NOMO-1 (cell line): Measurements from ENCODE around the gene C16orf86.
A peak's percentile ranks its signal among the peaks of the same experiment; 100 is the strongest.

Experiments
- DNase-seq, 2 experiments: peaks; one replicate each; lab custom pipeline; 2025; ENCODE audit not compliant: unreplicated experiment in 2 of 2; lab: John Stamatoyannopoulos, UW

Gene C16orf86

DNA sequence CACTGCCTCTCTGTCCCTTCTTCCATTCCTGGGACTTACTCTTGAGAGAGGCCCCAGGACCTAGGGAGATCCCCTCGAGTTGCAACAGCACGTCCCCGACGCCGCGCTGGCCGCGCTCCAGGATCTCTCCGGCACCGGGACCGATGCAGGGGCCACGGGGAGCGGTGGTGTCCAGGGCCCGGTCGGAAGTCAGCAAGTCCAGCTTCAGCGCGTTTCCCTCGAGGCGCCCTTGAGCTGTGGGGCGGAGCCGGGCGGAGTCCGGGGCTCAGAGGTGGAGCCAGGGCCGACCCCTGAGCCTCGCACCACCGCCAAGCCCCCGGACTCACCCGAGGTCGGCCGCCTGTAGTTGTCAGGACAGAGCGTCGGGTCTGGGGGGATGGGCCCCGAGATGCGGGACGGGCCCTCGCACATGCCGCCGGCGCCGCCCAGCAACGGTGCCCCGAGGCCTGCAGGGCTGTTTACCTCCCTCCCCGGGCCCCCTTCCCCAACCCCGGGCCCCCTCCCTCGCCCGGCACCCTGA, 522 bp upstream of the C16orf86 start:
- DNase-seq = no peak

GRCh38 chr16:67667453-67667816, 821 bp downstream of the C16orf86 start:
- no peak for DNase-seq

DNA sequence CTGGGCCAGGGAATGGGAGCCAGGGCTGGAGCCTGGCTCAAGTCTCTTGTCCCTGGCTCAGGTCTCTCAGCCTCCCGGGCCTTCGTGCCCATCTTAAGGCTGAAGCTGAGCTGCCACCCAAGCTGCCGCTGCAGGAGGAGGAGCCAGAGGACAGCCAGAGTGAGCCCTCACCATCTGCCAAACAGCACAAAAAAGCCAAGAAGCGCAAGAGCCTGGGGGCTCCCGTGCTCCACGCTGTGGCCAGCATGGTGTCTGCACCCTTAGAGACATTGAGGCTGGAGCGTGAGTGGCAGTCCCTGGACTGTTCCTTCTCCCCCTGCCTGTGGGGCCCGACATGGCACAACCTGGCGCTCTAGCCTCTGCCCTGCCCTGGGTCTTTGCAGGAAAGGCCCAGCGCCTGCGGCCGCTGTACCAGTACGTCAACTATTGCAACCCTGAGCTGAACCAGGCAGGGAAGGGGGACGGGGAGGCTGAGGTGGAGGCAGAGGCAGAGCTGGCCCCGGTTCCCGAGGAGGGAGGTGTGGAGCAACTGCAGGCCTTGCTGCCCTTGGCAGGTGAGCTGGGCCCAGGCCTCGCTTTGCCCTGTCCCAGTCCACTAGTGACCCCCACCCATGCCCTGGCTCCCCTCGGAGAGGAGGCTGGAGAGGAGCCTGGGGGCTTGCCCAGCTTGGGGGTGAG, 1.3 kb downstream of the C16orf86 start:
- peak; percentile 94 to 97 for DNase-seq

DNA sequence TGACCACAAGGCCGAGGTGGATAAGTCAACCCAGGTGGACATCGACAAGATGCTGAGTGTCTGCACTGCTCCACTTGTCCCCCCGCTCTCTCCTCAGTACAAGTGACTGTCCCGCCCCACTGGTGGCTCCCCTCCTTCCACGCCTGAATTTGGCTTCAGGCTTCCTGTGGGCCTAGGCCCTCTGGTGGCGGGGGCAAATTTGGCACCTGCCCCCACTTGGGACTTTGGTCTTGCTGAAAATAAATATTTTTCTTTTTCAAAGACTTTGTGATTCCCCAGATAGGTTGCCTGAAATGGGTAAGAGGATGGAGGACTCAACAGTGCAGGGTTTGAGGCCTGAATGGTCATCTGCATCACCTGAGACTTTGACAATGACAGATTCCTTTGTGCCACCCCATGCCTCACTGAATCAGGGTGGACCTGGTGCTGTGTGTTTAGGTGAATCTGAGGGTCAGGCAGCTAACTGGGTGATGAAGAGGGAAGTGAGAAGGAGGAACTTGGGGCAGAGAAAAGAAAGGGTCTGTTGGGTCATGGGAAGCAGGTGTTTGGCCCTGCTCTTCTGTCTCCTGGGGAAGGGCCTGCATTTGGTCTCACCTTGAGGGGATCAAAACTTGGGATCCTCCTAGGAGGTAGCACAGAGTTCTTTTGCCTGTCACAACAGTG, 2.0 kb downstream of the C16orf86 start:
- DNase-seq = peak; percentile 17 to 25

GRCh38 chr16:67669499-67670101, 3.0 kb downstream of the C16orf86 start:
- DNase-seq = no peak

DNA sequence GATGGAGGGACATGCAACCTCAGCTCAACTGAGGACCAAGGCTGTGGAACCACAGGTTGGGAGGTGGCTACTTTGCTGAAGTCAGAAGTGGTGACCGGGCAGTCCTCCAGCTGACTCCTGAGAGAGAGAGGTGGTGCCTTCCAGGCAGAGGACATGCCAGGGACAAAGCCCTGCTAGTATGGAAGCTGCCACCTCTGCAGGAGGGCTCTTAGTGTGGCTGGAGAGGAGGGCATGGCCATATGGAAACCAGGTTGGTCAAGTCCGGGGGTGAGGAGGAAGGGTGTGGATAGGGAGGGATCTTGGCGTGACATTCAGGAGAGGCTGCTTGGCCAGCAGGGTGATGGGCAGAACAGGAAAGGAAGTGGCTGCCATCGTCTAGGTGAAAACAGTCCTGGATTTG, 5.7 kb downstream of the C16orf86 start:
- no peak for DNase-seq

DNA sequence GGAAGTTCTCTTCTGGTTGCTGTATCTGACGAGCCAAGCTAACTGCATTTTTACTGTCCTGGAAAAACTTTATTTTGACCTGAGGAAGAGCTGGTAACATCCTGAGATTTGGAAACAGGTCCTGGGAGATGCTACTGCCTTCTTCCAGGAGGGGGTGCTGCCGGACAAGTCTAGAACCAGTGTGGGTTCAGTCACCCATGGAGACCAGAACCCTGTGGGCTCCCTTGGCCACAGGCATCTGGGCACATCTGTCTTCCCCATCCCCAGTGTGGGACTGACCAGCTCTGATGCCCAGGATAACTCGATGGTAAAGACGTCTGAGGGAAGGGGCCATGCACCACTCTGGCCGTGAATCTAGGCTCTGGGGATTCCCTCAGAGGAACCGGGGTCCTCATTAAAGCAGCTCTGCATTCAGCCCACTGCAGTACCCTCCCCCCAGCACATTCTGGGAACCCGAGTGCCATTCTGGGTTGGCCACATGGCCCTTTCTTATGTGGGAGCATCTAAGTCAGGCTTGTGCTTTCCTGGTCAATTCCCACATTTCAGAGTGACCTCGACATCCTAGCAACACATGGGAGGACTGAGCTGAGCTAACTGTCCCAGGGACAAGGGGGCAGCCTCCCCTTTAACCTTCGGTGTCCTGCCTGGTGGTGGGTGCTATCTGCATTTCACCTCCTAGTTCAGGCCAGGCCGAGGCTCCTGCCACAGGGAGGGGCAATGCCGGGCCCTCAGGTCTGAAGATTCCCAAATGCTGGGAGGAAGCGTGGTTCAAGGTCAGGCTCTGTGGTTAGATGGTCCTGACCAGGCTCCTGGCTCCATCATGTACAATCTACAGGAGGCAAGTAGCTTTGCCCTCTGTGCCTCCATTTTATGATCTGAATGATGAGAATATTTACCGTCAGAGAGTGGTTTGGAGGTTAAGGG, 6.4 kb downstream of the C16orf86 start:
- DNase-seq = peak; percentile 41 to 42

GRCh38 chr16:67673712-67674580, 7.3 kb downstream of the C16orf86 start:
- DNase-seq = peak; percentile 1

GRCh38 chr16:67674851-67675578, 8.4 kb downstream of the C16orf86 start:
- no peak for DNase-seq

DNA sequence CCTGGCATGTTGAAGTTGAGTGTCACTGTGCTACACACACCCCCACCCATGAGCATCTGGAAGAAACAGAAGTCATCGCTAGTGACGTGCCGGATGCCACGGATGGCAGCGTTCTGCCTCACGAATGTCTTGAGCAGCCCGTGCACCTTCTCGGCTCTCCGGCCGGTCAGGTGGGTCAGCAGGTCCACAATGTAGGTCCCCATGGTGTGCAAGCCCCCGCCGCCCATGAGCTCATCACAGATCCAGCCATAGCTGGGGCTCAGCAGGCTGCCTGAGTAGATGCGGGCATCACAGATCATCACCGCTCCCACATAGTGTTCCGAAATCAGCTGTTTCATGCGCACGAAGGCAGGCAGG, 8.9 kb downstream of the C16orf86 start:
- DNase-seq = no peak

DNA sequence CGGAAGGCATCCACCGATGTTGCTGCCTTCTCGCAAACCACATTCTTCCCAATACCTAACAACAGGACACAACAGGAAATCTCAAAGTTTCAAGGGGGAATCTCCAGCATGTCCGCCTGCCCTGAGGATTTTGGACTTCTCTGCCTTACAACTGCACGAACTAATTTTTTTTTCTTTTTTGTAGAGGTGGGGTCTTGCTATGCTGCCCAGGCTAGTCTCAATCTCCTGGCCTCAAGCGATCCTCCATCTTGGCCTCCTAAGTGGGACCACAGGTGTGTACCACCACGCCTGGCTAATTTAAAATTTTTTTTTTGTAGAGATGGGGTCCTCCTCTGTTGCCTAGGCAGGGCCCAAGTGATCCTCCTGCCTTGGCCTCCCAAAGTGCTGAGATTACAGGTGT, 9.4 kb downstream of the C16orf86 start:
- DNase-seq = no peak

- no peak for DNase-seq
Observed at GRCh38 chr16:67676516-67676915, 9.9 kb downstream of the C16orf86 start.

- no peak for DNase-seq
Observed at GRCh38 chr16:67676939-67677338, 10.3 kb downstream of the C16orf86 start.

DNA sequence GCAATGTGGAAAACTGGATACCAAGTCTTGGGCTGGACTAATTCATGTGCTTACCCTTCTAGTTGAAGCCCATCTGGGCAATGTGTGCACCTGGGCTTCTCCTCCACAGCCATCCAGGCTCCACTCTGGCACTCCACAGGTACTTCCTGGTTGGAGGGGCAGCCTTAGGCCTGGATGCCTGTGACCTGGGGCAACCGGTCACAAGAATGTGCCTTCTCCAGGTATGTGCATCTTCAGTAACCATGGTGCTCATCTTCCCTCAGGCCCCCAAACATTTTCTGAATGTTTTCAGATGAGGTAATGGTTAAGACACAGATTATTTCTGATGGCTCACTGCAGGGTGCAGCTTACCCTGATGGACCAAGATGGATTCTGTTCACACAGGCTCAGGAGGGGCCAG, 11.1 kb downstream of the C16orf86 start:
- DNase-seq = no peak

DNA sequence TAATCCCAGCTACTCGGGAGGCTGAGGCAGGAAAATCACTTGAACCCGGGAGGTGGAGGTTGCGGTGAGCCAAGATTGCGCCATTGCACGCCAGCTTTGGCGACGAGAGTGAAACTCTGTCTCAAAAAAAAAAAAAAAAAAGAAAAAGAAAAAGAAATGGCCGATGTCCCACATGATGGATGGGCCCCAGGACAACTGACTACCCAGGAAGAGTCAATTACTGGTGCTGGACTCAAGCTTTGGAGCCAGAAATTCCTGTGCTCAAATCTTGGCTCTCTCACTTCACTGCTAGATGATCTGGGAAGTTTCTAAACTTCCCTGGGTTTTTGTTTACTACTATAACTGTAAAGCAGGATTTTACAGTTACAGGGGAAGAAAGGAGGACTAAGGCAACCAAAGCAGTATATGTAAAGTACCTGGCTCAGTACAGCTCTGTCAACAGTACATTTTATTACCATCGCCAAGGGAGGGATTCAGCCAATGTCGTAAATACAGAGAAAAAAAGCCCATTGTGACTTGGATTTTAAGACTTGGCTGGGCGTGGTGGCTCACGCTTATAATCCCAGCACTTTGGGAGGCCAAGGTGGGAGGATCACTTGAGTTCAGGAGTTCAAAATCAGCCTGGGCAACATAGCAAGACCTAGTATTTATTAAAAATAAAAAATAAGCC, 11.9 kb downstream of the C16orf86 start:
- no peak for DNase-seq

GRCh38 chr16:67679935-67680897, 13.6 kb downstream of the C16orf86 start:
- no peak for DNase-seq

- DNase-seq = no peak
Observed at GRCh38 chr16:67683767-67684166, 17.2 kb downstream of the C16orf86 start.
